Right forelimb (tissue), 1 donor: ENCODE measurements around the gene LUZP1.

Source experiments
- DNase-seq: peaks from one replicate; pipeline ENCODE4 v3.0.0-alpha.2; 2018

Gene LUZP1

DNA sequence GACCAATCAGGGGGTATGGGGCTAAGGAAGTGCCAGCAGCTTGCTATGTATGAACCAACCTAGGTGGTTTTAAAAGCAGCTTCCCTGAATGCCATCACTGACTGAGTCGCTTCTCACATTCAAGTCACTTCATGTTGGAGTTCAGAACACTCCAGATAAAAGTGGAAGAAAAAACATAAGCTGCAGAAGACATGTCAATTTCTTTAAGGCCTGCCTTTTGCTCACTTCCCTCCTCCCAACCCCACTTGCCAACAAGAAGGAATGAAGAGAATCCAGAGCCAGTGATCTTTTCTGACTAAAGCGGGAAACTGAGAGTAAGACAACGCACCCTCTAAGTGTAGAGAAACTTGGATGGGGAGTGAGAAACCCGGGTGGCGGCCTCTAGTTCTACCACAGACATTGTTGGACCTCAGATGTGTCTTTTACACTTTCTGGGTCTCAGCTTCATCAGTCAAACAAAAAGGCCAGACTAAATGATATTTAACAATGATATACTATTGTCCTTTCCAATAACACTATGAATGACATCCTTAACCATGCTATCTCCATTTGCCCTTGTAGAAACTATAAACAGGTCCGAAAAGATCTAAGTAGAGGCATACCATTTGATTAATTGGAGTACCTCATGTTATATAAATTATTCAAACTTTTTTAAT is 54.1 kb downstream of the LUZP1 start:
- no peak for DNase-seq

DNA sequence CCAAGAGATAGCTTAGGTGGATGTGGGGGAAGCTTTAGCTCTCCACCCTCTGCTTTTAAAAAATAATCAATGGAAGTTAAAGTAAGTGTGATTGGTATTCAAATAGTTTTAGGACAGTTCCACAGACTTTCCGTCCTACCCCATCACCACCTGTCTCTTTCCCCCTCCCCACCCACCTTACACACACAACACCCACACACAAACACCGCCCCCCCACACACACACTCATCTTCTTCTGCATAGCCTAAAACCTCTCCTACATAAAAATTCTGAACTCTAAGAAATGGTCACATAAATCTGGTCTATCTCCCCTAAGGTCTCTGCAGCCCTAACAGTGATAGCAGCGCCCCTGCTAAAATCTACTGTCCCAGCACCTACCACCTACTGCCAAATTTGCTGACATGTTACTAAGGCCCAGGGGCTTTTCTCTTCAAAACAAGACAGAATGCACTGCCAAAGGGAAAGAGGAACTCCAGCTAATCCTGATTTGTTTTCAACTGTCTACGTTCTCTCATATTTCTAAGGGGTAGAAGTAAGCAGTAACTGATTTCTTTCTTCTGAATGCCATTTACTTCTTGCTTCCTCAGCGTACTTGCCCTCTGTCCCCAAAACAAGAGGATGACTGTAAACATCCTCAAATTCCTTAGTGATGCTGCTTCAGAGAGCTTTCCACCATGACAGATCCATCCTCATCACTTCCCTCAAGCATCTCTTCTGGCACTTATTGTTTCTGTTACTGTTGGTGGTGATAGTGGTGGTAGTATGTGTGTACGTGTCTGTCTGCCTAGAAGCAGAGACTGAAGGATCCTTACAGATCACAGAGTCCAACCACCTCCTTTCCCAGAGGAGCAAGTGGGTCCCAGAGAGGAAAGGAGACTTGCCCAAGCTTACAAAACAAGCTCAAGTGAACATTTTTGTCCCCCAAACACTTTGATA is 56.8 kb downstream of the LUZP1 start:
- no peak for DNase-seq

DNA sequence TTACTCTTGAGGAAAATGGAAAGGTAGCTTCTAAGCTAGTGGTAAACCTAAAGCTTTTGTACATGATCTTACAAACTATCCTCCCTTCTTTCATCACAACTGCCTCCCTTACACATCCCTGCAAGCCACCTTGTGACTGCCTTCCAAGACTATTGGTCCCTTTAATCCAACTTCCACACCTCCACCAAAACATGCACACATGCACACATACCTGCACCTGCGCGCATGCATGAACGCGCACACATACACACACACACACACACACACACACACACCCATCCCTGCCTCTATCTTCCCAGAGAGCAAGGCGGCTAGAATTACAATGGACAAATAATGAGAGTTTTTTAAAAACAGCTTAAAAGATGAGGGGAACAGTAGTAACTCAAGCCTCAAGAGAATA is 58.3 kb downstream of the LUZP1 start:
- no peak for DNase-seq

DNA sequence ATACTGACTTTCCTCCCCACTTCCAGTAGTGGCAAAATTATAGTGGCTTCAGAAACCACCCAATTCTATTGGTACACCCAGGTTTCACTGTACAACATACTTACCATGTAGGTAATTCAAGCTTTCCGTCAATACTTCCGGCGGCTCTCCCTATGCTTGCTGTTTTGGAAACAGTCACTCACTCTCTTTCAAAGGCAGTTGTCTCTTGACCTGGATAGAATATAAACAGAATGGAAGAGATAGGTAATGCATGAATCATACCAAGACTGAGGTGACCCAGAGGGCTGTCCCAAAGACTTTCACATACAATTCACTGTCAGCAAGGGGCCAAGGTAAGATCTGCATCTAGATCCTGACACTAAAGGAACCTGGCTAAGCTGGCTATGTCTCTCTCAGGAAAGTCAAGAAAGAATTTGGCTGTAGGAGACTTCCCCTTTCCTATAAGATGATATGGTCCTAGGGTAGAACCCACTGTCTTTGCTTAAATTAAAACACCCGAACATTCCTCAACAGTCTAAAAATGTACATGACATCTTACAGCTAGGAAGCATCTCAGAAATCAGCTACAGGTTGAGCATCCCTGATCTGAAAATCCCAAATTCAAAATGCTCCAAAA is 59.6 kb downstream of the LUZP1 start:
- DNase-seq = no peak

- no peak for DNase-seq
Observed at GRCh38 chr1:23103001-23103889, 65.4 kb downstream of the LUZP1 start.

GRCh38 chr1:23102289-23102688 is 66.4 kb downstream of the LUZP1 start:
- no peak for DNase-seq

DNA sequence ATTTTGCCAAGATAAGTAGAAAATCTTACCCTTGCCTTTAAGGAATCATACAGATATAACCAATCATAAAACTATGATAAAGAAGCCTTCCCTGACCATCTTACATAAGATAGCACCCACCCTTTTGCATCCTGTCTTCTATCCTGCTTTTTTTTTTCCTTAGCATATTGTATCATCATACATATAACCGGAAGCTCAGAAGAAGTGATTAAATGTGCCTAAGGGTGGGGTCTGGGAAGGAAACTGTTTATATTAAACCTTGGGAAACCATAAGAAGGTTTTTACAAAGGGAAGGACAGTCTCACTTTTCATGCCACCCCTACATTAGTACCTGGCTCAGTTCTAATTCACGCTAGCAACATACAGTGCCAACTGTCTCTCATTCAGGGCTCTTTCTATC is 66.8 kb downstream of the LUZP1 start:
- DNase-seq = no peak

DNA sequence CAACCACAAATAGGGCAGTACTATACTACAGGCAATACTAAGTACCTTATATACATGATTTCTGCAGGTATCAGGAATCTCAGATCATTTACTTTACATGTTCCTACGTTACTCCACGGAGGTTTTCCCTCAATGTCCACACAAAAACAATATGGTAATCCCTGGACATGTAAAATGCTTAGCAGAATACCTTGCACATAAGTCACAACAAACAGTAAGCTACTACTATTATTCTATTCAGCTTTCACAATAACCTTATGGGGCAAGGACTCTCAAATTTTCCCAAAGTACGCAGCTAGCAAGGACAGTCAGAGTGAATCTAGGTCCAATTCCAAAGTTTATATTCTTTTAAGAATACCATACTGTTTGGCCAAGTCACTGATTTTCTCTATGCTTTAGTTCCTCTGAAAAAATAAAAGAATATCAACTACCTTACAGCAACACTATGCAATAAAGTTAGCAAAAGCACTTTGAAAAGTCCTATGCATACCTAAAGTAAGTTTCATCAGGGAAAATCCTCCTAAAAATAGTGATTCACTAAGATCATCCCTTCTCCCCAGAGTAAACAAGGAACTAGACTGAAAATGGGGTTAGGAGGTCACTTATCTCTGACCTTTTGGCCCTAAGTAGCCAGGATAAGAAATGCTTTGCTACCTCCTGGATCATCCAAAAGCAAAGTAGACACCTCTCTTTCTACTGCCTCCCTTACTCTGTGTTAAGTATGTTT is 67.4 kb downstream of the LUZP1 start:
- no peak for DNase-seq

DNA sequence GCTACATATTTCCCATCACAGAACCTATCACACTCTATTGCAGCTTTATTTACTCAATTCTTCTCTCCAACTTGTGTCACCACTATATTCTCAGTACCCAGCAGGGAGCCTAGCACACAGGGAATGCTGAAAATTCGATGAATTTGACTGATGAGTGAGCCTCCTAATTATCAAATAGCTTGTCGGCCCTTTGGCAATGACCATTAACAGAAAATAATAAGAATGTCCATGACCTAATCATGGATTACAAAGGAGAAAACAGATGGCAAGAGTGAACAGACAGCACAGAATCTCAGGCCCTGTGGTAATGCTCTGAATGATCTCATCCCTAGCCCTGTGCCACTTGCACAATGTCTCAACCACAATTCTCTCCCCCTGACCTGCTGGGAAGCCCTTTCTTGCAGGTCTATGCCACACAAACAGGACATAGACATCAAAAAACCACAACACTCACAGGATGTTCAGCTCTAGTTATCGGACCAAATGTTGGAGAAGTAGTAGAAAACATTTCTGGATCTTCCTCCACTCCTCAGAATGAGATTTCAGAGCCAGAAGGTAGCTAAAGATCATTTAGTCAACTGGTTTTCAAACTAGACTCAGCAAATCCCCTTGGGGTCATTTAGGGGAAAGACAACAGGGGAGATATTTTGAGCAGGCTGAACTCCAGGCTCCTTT is 68.4 kb downstream of the LUZP1 start:
- DNase-seq = no peak

DNA sequence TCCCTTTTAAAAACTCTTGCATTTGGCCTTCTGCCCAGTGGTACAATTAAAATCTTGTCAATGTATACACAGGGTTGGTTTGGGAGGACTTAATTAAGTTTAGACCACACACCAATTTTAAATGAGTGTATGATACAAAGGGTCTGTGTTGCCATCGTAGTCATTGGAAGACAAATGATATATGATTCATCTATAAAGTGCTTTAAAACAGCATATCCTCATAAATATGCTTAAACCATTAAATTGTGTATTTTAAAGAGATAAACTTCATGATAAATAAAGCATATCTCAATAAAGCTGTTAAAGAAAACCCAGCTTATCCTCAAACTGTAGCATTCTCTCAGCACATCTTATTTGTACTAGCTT is 69.5 kb downstream of the LUZP1 start:
- DNase-seq = no peak

GRCh38 chr1:23098463-23099170 is 70.0 kb downstream of the LUZP1 start:
- peak; percentile 69 for DNase-seq

GRCh38 chr1:23097316-23097715 is 71.3 kb downstream of the LUZP1 start:
- DNase-seq = no peak

- no peak for DNase-seq
Observed at GRCh38 chr1:23092447-23092846, 76.2 kb downstream of the LUZP1 start.

DNA sequence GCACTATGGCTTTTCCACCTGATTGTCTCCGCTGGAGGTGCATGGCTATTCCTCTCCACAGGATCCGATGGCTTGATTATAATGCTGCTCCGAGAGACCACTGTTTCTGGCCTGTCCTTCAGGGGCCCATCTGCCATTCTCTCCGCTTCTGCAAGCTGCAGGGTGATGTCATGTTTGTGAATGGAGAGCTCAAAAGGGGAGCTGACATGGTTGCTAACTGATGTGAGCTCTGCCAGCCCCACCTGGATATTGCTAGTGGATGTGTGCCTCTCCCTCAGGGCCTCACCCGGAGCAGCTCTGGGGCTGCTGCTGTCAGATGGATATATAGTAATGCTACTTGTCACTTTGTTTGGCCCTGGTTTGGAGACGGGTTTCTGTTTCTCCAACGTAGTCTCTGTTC is 77.1 kb downstream of the LUZP1 start:
- DNase-seq = no peak

DNA sequence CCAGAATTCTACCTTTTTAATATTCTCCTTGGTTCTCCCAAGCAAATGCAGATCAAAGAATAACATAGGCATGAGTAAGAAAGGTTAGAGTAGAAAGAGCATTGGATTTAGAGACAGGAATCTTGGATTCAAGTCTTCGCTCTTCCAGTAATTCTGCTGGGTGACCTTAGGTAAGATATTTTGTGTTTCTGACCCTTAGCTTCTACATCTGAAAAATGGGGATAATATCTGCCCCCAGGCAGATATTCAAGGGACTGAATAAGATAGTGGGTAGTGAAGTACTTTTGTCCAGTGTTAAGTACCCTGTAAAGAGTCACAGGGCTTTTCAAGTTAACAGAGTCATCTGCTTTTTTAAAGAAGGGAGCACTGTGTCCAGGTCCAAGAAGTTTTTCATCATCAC is 78.6 kb downstream of the LUZP1 start:
- no peak for DNase-seq

- DNase-seq = no peak
Observed at GRCh38 chr1:23088027-23088426, 80.6 kb downstream of the LUZP1 start.

GRCh38 chr1:23085696-23086095 is 83.0 kb downstream of the LUZP1 start:
- DNase-seq = no peak

DNA sequence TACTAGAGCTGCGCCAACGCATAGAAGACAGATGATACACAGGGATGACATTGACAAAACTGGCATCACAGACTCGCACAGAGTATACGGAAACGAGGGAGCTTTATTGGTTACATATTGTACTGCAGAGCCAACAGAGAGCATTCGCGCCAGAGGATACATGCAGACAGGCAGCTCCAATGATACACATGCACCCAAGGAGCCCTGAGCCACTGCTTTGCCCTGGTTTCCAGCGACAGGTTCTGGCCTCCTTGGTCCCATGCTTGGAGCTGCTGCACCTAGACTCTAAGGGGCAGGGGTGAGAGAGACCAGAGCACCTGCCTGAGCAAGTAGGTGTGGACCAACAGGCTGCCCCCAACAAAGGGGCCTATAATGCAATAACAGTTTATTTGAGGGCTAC is 83.8 kb downstream of the LUZP1 start:
- DNase-seq = no peak

DNA sequence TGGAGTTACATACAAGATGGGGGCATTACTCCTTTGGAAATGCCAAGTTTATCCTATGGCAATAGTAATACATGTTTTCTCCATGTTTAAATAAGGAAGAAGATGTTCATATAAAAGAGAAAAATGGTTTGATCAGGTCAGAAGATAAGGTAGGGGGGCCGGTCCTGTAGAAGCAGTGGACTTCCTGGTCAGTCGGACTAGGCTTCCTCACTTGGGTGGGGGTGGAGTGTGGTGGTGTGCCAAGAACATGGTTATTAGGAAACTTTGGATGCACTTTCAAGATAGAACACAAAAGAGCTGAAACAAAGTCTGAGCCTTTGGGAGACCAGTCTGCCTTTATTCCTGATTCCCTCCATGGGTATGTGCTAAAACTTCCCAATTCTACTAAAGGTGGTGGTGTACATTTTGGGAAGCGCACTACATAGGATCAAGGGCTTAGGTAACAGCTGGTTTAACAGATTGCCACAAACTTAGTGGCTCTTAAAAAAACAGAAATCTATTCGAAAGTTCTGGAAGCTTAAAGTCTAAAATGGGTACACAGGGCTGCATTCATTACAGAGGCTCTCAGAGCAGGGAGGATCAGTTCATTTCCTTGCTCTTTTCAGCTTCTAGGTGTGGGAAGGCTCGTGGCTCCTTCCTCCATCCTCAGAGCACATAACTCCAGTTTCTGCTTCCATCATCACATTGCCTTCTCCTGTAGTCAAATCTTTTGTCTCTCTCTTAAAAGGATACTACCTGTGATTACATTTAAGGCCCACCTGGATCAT is 84.8 kb downstream of the LUZP1 start:
- DNase-seq = no peak

DNA sequence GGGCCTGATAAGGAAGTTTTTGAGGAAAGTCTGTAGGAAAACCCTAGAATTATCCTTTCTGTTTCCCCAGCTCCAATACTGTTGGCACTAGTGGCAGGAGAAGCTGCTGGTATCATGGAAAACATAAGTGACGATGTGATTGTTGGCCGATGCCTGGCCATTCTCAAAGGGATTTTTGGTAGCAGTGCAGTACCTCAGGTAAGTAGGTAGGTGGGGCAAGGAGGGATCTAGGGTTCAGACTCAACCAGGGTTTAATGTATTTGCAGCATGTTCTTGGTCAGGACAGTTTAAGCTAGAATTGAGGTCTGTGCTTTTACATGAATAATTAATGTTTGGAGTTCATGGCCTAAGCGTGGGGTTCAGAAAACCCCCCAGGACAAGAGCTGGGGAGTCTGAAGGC is 87.3 kb downstream of the LUZP1 start:
- DNase-seq = no peak
